ENCODE measurements around the gene SLC25A33. TPM values are rescaled to one million over a fixed set of nuclear protein-coding genes. Genes with fewer than 3 reads are reported as not detected.

Gene SLC25A33
- total RNA-seq, 1 experiment from 2014 or later, result 11.8 TPM

DNA sequence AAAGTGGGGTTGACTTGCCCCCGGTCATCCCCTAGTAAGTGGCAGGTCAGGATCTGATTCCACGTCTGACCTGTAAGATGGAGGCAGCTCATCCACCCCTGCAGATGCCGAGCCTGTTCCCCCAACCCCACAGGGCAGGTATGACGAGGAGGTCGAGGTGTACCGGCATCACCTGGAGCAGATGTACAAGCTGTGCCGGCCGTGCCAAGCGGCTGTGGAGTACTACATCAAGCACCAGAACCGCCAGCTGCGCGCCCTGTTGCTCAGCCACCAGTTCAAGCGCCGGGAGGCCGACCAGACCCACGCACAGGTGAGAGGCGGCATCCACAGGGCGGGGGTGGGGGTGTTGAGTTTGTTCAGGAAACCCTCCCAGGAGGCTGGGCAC lies 59.0 kb downstream of the SLC25A33 start:
- TF ChIP-seq, protein P1, sequence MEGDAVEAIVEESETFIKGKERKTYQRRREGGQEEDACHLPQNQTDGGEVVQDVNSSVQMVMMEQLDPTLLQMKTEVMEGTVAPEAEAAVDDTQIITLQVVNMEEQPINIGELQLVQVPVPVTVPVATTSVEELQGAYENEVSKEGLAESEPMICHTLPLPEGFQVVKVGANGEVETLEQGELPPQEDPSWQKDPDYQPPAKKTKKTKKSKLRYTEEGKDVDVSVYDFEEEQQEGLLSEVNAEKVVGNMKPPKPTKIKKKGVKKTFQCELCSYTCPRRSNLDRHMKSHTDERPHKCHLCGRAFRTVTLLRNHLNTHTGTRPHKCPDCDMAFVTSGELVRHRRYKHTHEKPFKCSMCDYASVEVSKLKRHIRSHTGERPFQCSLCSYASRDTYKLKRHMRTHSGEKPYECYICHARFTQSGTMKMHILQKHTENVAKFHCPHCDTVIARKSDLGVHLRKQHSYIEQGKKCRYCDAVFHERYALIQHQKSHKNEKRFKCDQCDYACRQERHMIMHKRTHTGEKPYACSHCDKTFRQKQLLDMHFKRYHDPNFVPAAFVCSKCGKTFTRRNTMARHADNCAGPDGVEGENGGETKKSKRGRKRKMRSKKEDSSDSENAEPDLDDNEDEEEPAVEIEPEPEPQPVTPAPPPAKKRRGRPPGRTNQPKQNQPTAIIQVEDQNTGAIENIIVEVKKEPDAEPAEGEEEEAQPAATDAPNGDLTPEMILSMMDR (conservative IDR thresholded peaks at IDR 0.05; ENCODE audit: low read depth, low read length), result no peak
- TF ChIP-seq EZH2 (IDR thresholded peaks at IDR 0.05; ENCODE audit: low read length, unreplicated experiment), result no peak
- TF ChIP-seq EZH2phosphoT487 (IDR thresholded peaks at IDR 0.05; ENCODE audit: borderline replicate concordance, low read length), result no peak
- H4K20me1 ChIP-seq (ENCODE audit: low read length), result peaks cover 14% of the 10 kb centered on the region; the same call in 1 of the 2 replicates
- peaks cover 16% of the 10 kb centered on the region; the same call in 1 of the 2 replicates for H3K36me3 ChIP-seq (ENCODE audit: low read depth, low read length)
- no peak overlapping the region for H3K4me2 ChIP-seq (ENCODE audit: low read length)
- H3K9me3 ChIP-seq (ENCODE audit: low read length), result no peaks in the 10 kb centered on the region
- H3K27ac ChIP-seq (ENCODE audit: low read length), result no peak overlapping the region
- intact Hi-C loops (cut with micrococcal nuclease), result no loop called here
- no peak for DNase-seq
- H3F3A ChIP-seq (ENCODE audit: low read length, unreplicated experiment), result no peaks in the 10 kb centered on the region
- ChIA-PET CTCF (no interaction called here), POLR2A (ENCODE audit: unreplicated experiment) (no interaction called here)
- no peak overlapping the region for H2AFZ ChIP-seq (ENCODE audit: low read length)
- H3K9ac ChIP-seq (ENCODE audit: low read length), result no peak overlapping the region
- peaks cover 31% of the 10 kb centered on the region for H3K79me2 ChIP-seq (ENCODE audit: low read length)
- H3K27me3 ChIP-seq (ENCODE audit: low read length), result no peaks in the 10 kb centered on the region
- BruUV-seq (replicated peaks), result no TSS peak
- H3K4me1 ChIP-seq (ENCODE audit: insufficient read depth, low read length), result no peaks in the 10 kb centered on the region
- no peaks in the 10 kb centered on the region for H3K9me2 ChIP-seq (replicated peaks; ENCODE audit: low read length)
- no peak for ATAC-seq
- H3K4me3 ChIP-seq (ENCODE audit: low read length), result no peak overlapping the region

DNA sequence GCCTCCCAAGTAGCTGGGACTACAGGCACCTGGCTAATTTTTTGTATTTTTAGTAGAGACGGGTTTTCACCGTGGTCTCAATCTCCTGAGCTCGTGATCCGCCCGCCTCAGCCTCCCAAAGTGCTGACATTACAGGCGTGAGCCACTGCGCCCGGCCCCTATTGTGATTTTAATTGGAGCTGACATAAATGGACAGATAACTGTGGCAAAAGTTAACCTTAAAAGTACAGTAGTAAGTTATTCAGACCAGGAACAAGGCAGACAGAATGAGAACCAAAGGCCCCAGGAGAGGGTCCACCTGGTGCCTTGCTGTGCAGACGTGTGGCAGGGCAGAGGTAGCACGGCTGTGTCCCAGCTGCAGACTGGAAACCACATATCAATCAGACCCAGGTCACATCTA lies 60.5 kb downstream of the SLC25A33 start:
- no peaks in the 10 kb centered on the region for H3F3A ChIP-seq (ENCODE audit: low read length, unreplicated experiment)
- H3K36me3 ChIP-seq (ENCODE audit: low read depth, low read length), result peaks cover 16% of the 10 kb centered on the region; the same call in 1 of the 2 replicates
- no peaks in the 10 kb centered on the region for H3K4me1 ChIP-seq (ENCODE audit: insufficient read depth, low read length)
- ChIA-PET POLR2A (ENCODE audit: unreplicated experiment) (no interaction called here), CTCF (no interaction called here)
- intact Hi-C loops (cut with micrococcal nuclease), result no loop called here
- TF ChIP-seq EZH2phosphoT487 (IDR thresholded peaks at IDR 0.05; ENCODE audit: borderline replicate concordance, low read length) (no peak), EZH2 (IDR thresholded peaks at IDR 0.05; ENCODE audit: low read length, unreplicated experiment) (no peak)
- TF ChIP-seq, protein P1 (conservative IDR thresholded peaks at IDR 0.05; ENCODE audit: low read depth, low read length), result no peak
- no peak overlapping the region for H3K4me2 ChIP-seq (ENCODE audit: low read length)
- no peak overlapping the region for H2AFZ ChIP-seq (ENCODE audit: low read length)
- no peaks in the 10 kb centered on the region for H3K27me3 ChIP-seq (ENCODE audit: low read length)
- DNase-seq, result no peak
- no TSS peak for BruUV-seq (replicated peaks)
- no peak for ATAC-seq
- no peak overlapping the region for H3K9ac ChIP-seq (ENCODE audit: low read length)
- peaks cover 16% of the 10 kb centered on the region for H3K79me2 ChIP-seq (ENCODE audit: low read length)
- 0 out of 2 replicates have a peak, but pooled peaks cover under 1% of the 10 kb centered on the region for H4K20me1 ChIP-seq (ENCODE audit: low read length)
- H3K27ac ChIP-seq (ENCODE audit: low read length), result no peak overlapping the region
- no peak overlapping the region for H3K4me3 ChIP-seq (ENCODE audit: low read length)
- H3K9me2 ChIP-seq (replicated peaks; ENCODE audit: low read length), result no peaks in the 10 kb centered on the region
- no peaks in the 10 kb centered on the region for H3K9me3 ChIP-seq (ENCODE audit: low read length)

DNA sequence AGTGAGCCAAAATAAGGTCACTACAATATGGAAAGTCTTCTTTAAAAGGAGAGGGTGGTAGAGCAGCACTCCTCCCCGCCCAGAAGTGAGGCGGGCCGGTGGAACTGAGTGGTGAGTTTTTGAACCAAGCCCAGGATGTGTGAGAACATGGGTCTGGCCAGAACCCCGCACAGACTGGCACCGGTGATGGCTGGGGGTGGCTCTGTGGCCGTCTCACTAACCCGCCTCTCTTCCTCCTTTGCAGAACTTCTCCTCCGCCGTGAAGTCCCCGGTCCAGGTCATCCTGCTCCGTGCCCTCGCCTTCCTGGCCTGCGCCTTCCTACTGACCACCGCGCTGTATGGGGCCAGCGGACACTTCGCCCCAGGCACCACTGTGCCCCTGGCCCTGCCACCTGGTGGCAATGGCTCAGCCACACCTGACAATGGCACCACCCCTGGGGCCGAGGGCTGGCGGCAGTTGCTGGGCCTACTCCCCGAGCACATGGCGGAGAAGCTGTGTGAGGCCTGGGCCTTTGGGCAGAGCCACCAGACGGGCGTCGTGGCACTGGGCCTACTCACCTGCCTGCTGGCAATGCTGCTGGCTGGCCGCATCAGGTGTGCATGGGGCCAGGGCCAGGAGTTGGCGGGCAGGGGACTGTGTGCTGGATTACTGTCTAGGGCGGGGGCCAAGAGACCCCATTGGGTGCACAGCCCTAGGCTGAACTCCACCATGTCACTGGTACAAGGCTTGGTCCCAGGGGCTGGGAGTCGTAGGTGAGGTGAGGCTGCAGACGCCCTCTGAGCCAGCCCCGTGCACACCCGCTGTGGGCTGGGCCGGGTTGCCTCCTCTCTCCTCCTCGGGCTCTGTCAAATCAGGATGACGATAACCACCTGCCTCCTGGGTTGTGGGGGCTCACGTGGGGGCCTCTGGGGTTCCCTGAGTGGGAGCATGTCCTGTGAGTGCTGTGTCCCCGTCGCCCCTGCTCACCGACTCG lies 61.9 kb downstream of the SLC25A33 start:
- no peak for DNase-seq
- intact Hi-C loops (cut with micrococcal nuclease), result no loop called here
- H3K9ac ChIP-seq (ENCODE audit: low read length), result no peak overlapping the region
- no peaks in the 10 kb centered on the region for H3K27me3 ChIP-seq (ENCODE audit: low read length)
- H4K20me1 ChIP-seq (ENCODE audit: low read length), result no peaks in the 10 kb centered on the region
- BruUV-seq (replicated peaks), result no TSS peak
- no peaks in the 10 kb centered on the region for H3K9me2 ChIP-seq (replicated peaks; ENCODE audit: low read length)
- TF ChIP-seq EZH2 (IDR thresholded peaks at IDR 0.05; ENCODE audit: low read length, unreplicated experiment) (no peak), EZH2phosphoT487 (IDR thresholded peaks at IDR 0.05; ENCODE audit: borderline replicate concordance, low read length) (no peak)
- TF ChIP-seq, protein P1 (conservative IDR thresholded peaks at IDR 0.05; ENCODE audit: low read depth, low read length), result no peak
- ATAC-seq, result no peak
- ChIA-PET CTCF (no interaction called here), POLR2A (ENCODE audit: unreplicated experiment) (no interaction called here)
- H3K79me2 ChIP-seq (ENCODE audit: low read length), result 0 out of 2 replicates have a peak, but pooled peaks cover 3% of the 10 kb centered on the region
- no peaks in the 10 kb centered on the region for H3F3A ChIP-seq (ENCODE audit: low read length, unreplicated experiment)
- peaks cover 16% of the 10 kb centered on the region; the same call in 1 of the 2 replicates for H3K36me3 ChIP-seq (ENCODE audit: low read depth, low read length)
- H3K4me2 ChIP-seq (ENCODE audit: low read length), result no peak overlapping the region
- no peaks in the 10 kb centered on the region for H3K4me1 ChIP-seq (ENCODE audit: insufficient read depth, low read length)
- no peak overlapping the region for H3K4me3 ChIP-seq (ENCODE audit: low read length)
- H3K27ac ChIP-seq (ENCODE audit: low read length), result no peak overlapping the region
- H2AFZ ChIP-seq (ENCODE audit: low read length), result no peak overlapping the region
- H3K9me3 ChIP-seq (ENCODE audit: low read length), result no peaks in the 10 kb centered on the region

Measured in PC-3 (cell line).